Left lung (tissue), 10 donors: ENCODE results near the gene RAB17. TPM values are rescaled to one million over a fixed set of nuclear protein-coding genes. Genes with fewer than 3 reads are reported as not detected.
A peak's percentile ranks its signal among the peaks of the same experiment; 100 is the strongest.

ENCODE experiments used
- ATAC-seq: fragments of 200-7000 bp; cut with Tn5 transposase; one replicate; pipeline ENCODE4 v1.9.1; 2020; ENCODE audit warnings: moderate library complexity
- DNase-seq, 4 donors: peaks; one replicate each; pipeline ENCODE4 v3.0.0-alpha.2; 2013 to 2020
- H3K27ac ChIP-seq, 2 donors: fragments of 200-600 bp; sonication (generic) in 1 of 2; one replicate each; pipeline versions ENCODE4 v1.5.0 to v1.8.0; 2020 to 2021
- H3K27me3 ChIP-seq, 2 donors: fragments of 200-600 bp; sonication (generic) in 1 of 2; one replicate each; pipeline versions ENCODE4 v1.5.0 to v1.8.0; 2020 to 2021
- H3K36me3 ChIP-seq, 2 donors: fragments of 200-600 bp; sonication (generic) in 1 of 2; one replicate each; pipeline versions ENCODE4 v1.5.0 to v1.8.0; 2020 to 2021
- H3K4me1 ChIP-seq, 2 donors: fragments of 200-600 bp; one replicate each; pipeline ENCODE4 v1.8.0; 2021
- H3K4me3 ChIP-seq, 2 donors: fragments of 200-600 bp; sonication (generic) in 1 of 2; one replicate each; pipeline versions ENCODE4 v1.5.0 to v1.8.0; 2020 to 2021; ENCODE audit warnings: mild to moderate bottlenecking in 1 of 2
- H3K9me3 ChIP-seq, 2 donors: fragments of 200-600 bp; sonication (generic) in 1 of 2; one replicate each; pipeline versions ENCODE4 v1.5.0 to v1.8.0; 2020 to 2021
- intact Hi-C, 2 donors: fragments of 100-400 bp; cut with DNase I; formaldehyde crosslinking; loops; one replicate each; pipeline versions ENCODE4 v1.11.2 to v1.14.2; 2022
- polyA plus RNA-seq, 6 donors: library from polyadenylated mRNA; unstranded; fragments of 120-200 nt; gene quantifications; one replicate each; pipeline ENCODE4 v1.2.1, GENCODE V29; 2013; ENCODE audit not compliant: insufficient read length in 6 of 6
- total RNA-seq, 2 donors: library from RNA; stranded (reverse); fragmentation: NEBNext Ultra II Directional; extraction: Animal tissue kit (Norgen Biotek cat#: 25700); gene quantifications; one replicate each; pipeline ENCODE4 v1.2.1, GENCODE V29; 2021
- TF ChIP-seq, protein P1 (sequence below), 2 donors: fragments of 200-600 bp; sonication (generic) in 1 of 2; IDR thresholded peaks; one replicate each; pipeline versions ENCODE4 v1.5.0 to v1.8.0; 2021; ENCODE audit warnings: antibody characterized with exemption in 2 of 2
- donor health status: DM: no; HTN: yes; CAD: no.
- donor health status: DM: no; HTN: no; CAD: no.

Gene RAB17
- total and polyA plus RNA-seq, 8 donors = 12.1 to 37.9 (median 18.7) TPM

- intact Hi-C loops = no loop called here
- Histone ChIP-seq H3K27ac (no peak overlapping the region), H3K4me3 (no peak overlapping the region), H3K36me3 (no peaks in the 10 kb centered on the region), H3K4me1 (no peaks in the 10 kb centered on the region), H3K9me3 (no peaks in the 10 kb centered on the region), H3K27me3 (peaks cover 0 to 17% of the 10 kb centered on the region in 2 donors)
- no peak for ATAC-seq
- no peak for DNase-seq
- TF ChIP-seq, protein P1, sequence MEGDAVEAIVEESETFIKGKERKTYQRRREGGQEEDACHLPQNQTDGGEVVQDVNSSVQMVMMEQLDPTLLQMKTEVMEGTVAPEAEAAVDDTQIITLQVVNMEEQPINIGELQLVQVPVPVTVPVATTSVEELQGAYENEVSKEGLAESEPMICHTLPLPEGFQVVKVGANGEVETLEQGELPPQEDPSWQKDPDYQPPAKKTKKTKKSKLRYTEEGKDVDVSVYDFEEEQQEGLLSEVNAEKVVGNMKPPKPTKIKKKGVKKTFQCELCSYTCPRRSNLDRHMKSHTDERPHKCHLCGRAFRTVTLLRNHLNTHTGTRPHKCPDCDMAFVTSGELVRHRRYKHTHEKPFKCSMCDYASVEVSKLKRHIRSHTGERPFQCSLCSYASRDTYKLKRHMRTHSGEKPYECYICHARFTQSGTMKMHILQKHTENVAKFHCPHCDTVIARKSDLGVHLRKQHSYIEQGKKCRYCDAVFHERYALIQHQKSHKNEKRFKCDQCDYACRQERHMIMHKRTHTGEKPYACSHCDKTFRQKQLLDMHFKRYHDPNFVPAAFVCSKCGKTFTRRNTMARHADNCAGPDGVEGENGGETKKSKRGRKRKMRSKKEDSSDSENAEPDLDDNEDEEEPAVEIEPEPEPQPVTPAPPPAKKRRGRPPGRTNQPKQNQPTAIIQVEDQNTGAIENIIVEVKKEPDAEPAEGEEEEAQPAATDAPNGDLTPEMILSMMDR (IDR thresholded peaks at IDR 0.05) = no peak
These were observed 25.9 kb downstream of the RAB17 start for GRCh38 chr2:237564526-237565131.

DNA sequence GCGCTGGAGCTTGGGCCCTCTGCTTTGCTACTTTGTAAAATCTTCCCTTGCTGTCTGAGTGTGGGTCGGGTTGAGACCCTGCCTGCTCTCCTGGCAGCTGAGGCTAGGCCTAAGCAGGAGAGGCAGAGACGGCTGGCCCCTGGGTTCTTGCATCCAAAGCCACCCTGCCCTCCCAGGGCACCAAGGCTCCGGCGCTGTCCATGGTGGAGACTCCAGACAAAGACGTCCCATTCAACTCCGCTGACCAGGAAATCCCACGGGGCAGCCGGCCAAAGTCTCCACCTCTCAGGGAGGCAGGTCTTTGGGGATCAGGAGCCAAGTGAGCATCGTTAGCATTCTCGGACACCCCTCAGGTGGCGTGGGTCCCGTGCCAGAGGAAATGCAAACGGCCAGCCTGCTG, 26.7 kb downstream of the RAB17 start:
- H3K36me3 ChIP-seq = no peaks in the 10 kb centered on the region
- no peak overlapping the region for H3K4me3 ChIP-seq
- TF ChIP-seq, protein P1 (IDR thresholded peaks at IDR 0.05) = no peak
- H3K27ac ChIP-seq = no peak overlapping the region
- ATAC-seq (peak; percentile 48), DNase-seq (peak in 2 of 4 donors; percentile 36 to 80)
- intact Hi-C loops = no loop called here
- H3K4me1 ChIP-seq = no peaks in the 10 kb centered on the region
- no peaks in the 10 kb centered on the region for H3K9me3 ChIP-seq
- peaks cover 0 to 17% of the 10 kb centered on the region in 2 donors for H3K27me3 ChIP-seq

GRCh38 chr2:237561221-237561620, 29.3 kb downstream of the RAB17 start:
- intact Hi-C loops = no loop called here
- Histone ChIP-seq H3K9me3 (peaks cover 0 to 3% of the 10 kb centered on the region in 2 donors), H3K4me1 (no peaks in the 10 kb centered on the region), H3K4me3 (no peak overlapping the region), H3K36me3 (no peaks in the 10 kb centered on the region), H3K27me3 (peaks cover 0 to 17% of the 10 kb centered on the region in 2 donors), H3K27ac (no peak overlapping the region)
- ATAC-seq (no peak), DNase-seq (peak in 1 of 4 donors; percentile 63)
- TF ChIP-seq, protein P1 (IDR thresholded peaks at IDR 0.05) = no peak

DNA sequence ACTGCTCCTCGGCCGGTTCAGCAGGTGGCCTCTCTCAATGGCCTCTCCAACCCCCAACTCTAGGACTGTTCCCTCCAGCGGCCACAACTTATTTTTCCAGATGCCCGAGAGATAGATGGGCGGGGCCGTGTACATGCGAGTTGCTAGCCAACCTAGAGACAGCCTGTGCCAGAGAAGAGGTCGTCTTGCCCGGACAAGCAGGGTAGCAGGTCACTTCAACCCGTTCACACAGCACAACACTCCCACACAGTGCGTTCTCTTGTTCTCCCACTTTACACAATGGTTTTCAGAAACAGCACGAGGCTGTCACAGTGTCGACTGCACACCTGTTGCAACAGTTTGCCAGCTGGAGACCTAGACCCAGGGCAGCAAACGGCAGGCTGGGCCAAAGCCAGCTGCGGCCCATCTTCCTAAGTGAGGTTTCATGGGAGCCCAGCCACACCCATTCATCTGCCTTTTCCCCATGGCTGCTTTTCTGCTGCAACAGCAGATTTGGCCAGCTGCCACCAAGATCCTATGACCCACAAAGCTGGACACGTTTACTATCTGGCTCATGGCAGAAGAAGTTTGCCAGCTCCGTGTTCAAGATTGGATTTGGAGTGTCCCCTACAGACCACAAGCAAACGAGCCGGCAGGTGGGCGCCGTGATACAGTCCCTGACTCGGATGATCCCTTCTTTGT, 31.4 kb downstream of the RAB17 start:
- no peak overlapping the region for H3K4me3 ChIP-seq
- ATAC-seq (peak; percentile 55), DNase-seq (peak in 2 of 4 donors; percentile 36 to 51)
- peaks cover 0 to 8% of the 10 kb centered on the region in 2 donors for H3K27me3 ChIP-seq
- intact Hi-C loops = no loop called here
- H3K36me3 ChIP-seq = peaks cover 0 to 18% of the 10 kb centered on the region in 2 donors
- H3K4me1 ChIP-seq = no peaks in the 10 kb centered on the region
- H3K9me3 ChIP-seq = peaks cover 0 to 17% of the 10 kb centered on the region in 2 donors
- H3K27ac ChIP-seq = no peak overlapping the region
- TF ChIP-seq, protein P1 (IDR thresholded peaks at IDR 0.05) = no peak

DNA sequence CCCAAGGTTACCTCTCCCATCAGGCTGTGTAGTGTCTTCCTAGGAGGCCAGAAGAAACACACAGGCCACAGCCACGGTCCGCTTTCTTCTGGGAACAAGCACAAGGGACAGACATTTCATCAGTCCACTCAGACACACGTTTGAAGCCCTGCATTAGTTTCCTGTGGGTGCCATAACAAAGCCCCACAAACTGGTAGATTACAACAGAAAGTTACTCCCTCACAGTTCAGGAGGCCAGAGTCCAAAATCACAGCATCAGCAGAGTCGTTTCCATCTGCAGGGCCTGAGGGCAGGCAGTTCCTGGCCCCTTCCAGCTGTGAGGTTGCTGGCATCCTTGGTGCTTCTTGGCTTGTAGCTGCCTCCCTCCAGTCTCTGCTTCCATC, 32.9 kb downstream of the RAB17 start:
- H3K36me3 ChIP-seq = peaks cover 0 to 32% of the 10 kb centered on the region in 2 donors
- H3K4me1 ChIP-seq = no peaks in the 10 kb centered on the region
- ATAC-seq (no peak), DNase-seq (no peak)
- TF ChIP-seq, protein P1 (IDR thresholded peaks at IDR 0.05) = no peak
- H3K4me3 ChIP-seq = no peak overlapping the region
- H3K27me3 ChIP-seq = no peaks in the 10 kb centered on the region
- intact Hi-C loops = no loop called here
- H3K27ac ChIP-seq = no peak overlapping the region
- H3K9me3 ChIP-seq = peaks cover 0 to 17% of the 10 kb centered on the region in 2 donors
